PC-3 (cell line): ENCODE data around the gene SEC14L3. TPM values are rescaled to one million over a fixed set of nuclear protein-coding genes. Genes with fewer than 3 reads are reported as not detected.

ENCODE experiments used
- ATAC-seq: fragments of 200-7000 bp; cut with Tn5 transposase; 2 replicates; pipeline ENCODE4 v1.9.1; 2020; ENCODE audit warnings: mild to moderate bottlenecking, moderate library complexity
- BruUV-seq: library from RNA; stranded (reverse); fragments of 400-500 nt; replicated peaks from 2 replicates; lab custom pipeline; 2021; lab: Mats Ljungman, UMichigan
- CTCF ChIA-PET: fragments of 300-600 bp; sonication (Branson Sonifier 250); formaldehyde crosslinking; loops from one replicate; lab custom pipeline; 2022; ENCODE audit warnings: antibody characterized with exemption; lab: Charles Lee
- POLR2A ChIA-PET: fragments of 300-600 bp; sonication (Branson Sonifier 250); formaldehyde crosslinking; loops from one replicate; lab custom pipeline; 2022; ENCODE audit warnings: antibody characterized with exemption; ENCODE audit not compliant: unreplicated experiment; lab: Charles Lee
- DNase-seq: peaks from one replicate; pipeline ENCODE4 v3.0.0-alpha.2; 2015
- H2AFZ ChIP-seq: fragments of 300-600 bp; sonication (generic); 2 replicates; pipeline ENCODE4 v1.6.0; 2016; ENCODE audit warnings: antibody characterized with exemption, low read length
- H3F3A ChIP-seq: fragments of 300-600 bp; sonication (generic); one replicate; pipeline ENCODE4 v1.6.0; 2017; ENCODE audit warnings: antibody characterized with exemption, low read length, control low read depth, mild to moderate bottlenecking; ENCODE audit not compliant: unreplicated experiment
- H3K27ac ChIP-seq: fragments of 300-600 bp; sonication (generic); 2 replicates; pipeline ENCODE4 v1.5.1; 2016; ENCODE audit warnings: mild to moderate bottlenecking, low read length
- H3K27me3 ChIP-seq: fragments of 300-600 bp; sonication (generic); 2 replicates; pipeline ENCODE4 v1.6.1; 2016; ENCODE audit warnings: low read length, mixed read lengths
- H3K36me3 ChIP-seq: fragments of 300-600 bp; sonication (generic); 2 replicates; pipeline ENCODE4 v1.6.1; 2016; ENCODE audit warnings: low read depth, mixed run types, low read length, mixed read lengths
- H3K4me1 ChIP-seq: fragments of 300-600 bp; sonication (generic); 2 replicates; pipeline ENCODE4 v1.5.1; 2016; ENCODE audit warnings: low read length; ENCODE audit not compliant: insufficient read depth
- H3K4me2 ChIP-seq: fragments of 300-600 bp; sonication (generic); 2 replicates; pipeline ENCODE4 v1.6.0; 2016; ENCODE audit warnings: low read length
- H3K4me3 ChIP-seq: fragments of 300-600 bp; sonication (generic); 2 replicates; pipeline ENCODE4 v1.5.1; 2016; ENCODE audit warnings: mild to moderate bottlenecking, low read length, mixed read lengths
- H3K79me2 ChIP-seq: fragments of 300-600 bp; sonication (generic); 2 replicates; pipeline ENCODE4 v1.6.1; 2017; ENCODE audit warnings: low read length, mixed read lengths
- H3K9ac ChIP-seq: fragments of 300-600 bp; sonication (generic); 2 replicates; pipeline ENCODE4 v1.6.0; 2016; ENCODE audit warnings: mild to moderate bottlenecking, low read length
- H3K9me2 ChIP-seq: fragments of 300-600 bp; sonication (generic); replicated peaks from 2 replicates; pipeline ENCODE4 v1.6.1; 2016; ENCODE audit warnings: mixed run types, low read length, mixed read lengths
- H3K9me3 ChIP-seq: fragments of 300-600 bp; sonication (generic); 2 replicates; pipeline ENCODE4 v1.6.1; 2016; ENCODE audit warnings: low read length, mixed read lengths
- H4K20me1 ChIP-seq: fragments of 300-600 bp; sonication (generic); 2 replicates; pipeline ENCODE4 v1.6.1; 2016; ENCODE audit warnings: low read length, mixed read lengths
- CTCF ChIP-seq: fragments of 300-600 bp; sonication (generic); conservative IDR thresholded peaks from 2 replicates; pipeline ENCODE4 v1.5.1; 2017; ENCODE audit warnings: antibody characterized with exemption, low read depth, mild to moderate bottlenecking, low read length
- EZH2 ChIP-seq: fragments of 300-600 bp; sonication (generic); IDR thresholded peaks from one replicate; pipeline ENCODE4 v1.6.1; 2017; ENCODE audit warnings: antibody characterized with exemption, mild to moderate bottlenecking, low read length; ENCODE audit not compliant: unreplicated experiment
- EZH2phosphoT487 ChIP-seq: fragments of 300-600 bp; sonication (generic); IDR thresholded peaks from 2 replicates; pipeline ENCODE4 v1.6.1; 2018; ENCODE audit warnings: mild to moderate bottlenecking, antibody characterized with exemption, low read length, borderline replicate concordance
- intact Hi-C: fragments of 100-400 bp; cut with micrococcal nuclease; formaldehyde crosslinking; loops from 2 replicates; pipeline ENCODE4 v1.9.0; 2023
- total RNA-seq: library from RNA; depleted of rRNA; stranded (reverse); fragments of >200 nt; gene quantifications from 2 replicates; pipeline ENCODE4 v1.2.3, GENCODE V29; 2014

The SEC14L3 gene
- total RNA-seq, 1 experiment from 2014 or later = not detected

- H3K4me1 ChIP-seq = peaks cover 46% of the 10 kb centered on the region
Observed at GRCh38 chr22:30420347-30421125, 51.3 kb downstream of the SEC14L3 start.

GRCh38 chr22:30416837-30417236 is 55.0 kb downstream of the SEC14L3 start:
- Histone ChIP-seq H3K4me3 (no peak overlapping the region), H3K9ac (no peak overlapping the region), H3K9me2 (no peaks in the 10 kb centered on the region), H3K9me3 (no peaks in the 10 kb centered on the region), H3F3A (no peaks in the 10 kb centered on the region), H3K4me1 (peaks cover 19% of the 10 kb centered on the region), H3K4me2 (no peak overlapping the region), H3K36me3 (peaks cover 34% of the 10 kb centered on the region), H3K79me2 (peaks cover 15% of the 10 kb centered on the region), H2AFZ (no peak overlapping the region), H3K27me3 (no peaks in the 10 kb centered on the region), H3K27ac (no peak overlapping the region), H4K20me1 (no peaks in the 10 kb centered on the region)
- ATAC-seq = no peak
- no peak for DNase-seq
- ChIA-PET POLR2A (no interaction called here), CTCF (no interaction called here)
- intact Hi-C loops = no loop called here
- TF ChIP-seq EZH2 = no peak
- no peak for TF ChIP-seq CTCF
- no peak for TF ChIP-seq EZH2phosphoT487
- no TSS peak for BruUV-seq

More at GRCh38 chr22:30420347-30421125, 51.3 kb downstream of the SEC14L3 start:
- ATAC-seq (no peak), DNase-seq (peak; percentile 59)
- Histone ChIP-seq H3K27me3 (no peaks in the 10 kb centered on the region), H2AFZ (no peak overlapping the region), H3K36me3 (peaks cover 26% of the 10 kb centered on the region), H3F3A (no peaks in the 10 kb centered on the region), H3K27ac (peak overlapping the region; percentile 95), H3K9me3 (no peaks in the 10 kb centered on the region), H3K79me2 (peaks cover 28% of the 10 kb centered on the region), H3K4me3 (peak overlapping the region; percentile 20; the same call in 1 of the 2 replicates), H3K9me2 (no peaks in the 10 kb centered on the region), H4K20me1 (no peaks in the 10 kb centered on the region), H3K4me2 (peak overlapping the region; percentile 83), H3K9ac (peak overlapping the region; percentile 93)
- CTCF ChIA-PET = no interaction called here
- POLR2A ChIA-PET = no interaction called here
- no TSS peak for BruUV-seq
- no peak for TF ChIP-seq CTCF
- TF ChIP-seq EZH2phosphoT487 = no peak
- no peak for TF ChIP-seq EZH2
- intact Hi-C loops = no loop called here

GRCh38 chr22:30416403-30416802 is 55.4 kb downstream of the SEC14L3 start:
- Histone ChIP-seq H3K27me3 (no peaks in the 10 kb centered on the region), H3K4me3 (no peak overlapping the region), H3K9me3 (no peaks in the 10 kb centered on the region), H3K4me2 (no peak overlapping the region), H2AFZ (no peak overlapping the region), H3K79me2 (0 out of 2 replicates have a peak, but pooled peaks cover 12% of the 10 kb centered on the region), H3K9ac (no peak overlapping the region), H3K36me3 (peaks cover 34% of the 10 kb centered on the region), H3K9me2 (no peaks in the 10 kb centered on the region), H3F3A (no peaks in the 10 kb centered on the region), H3K4me1 (peaks cover 14% of the 10 kb centered on the region), H3K27ac (no peak overlapping the region), H4K20me1 (no peaks in the 10 kb centered on the region)
- POLR2A ChIA-PET = no interaction called here
- no peak for DNase-seq
- TF ChIP-seq CTCF (no peak), EZH2 (no peak), EZH2phosphoT487 (no peak)
- no TSS peak for BruUV-seq
- intact Hi-C loops = no loop called here
- no peak for ATAC-seq
- CTCF ChIA-PET = no interaction called here
